Mesothelial cell of epicardium (in vitro differentiated cells): ENCODE results near the gene CTDSPL. TPM values are rescaled to one million over a fixed set of nuclear protein-coding genes. Genes with fewer than 3 reads are reported as not detected.

Experiments used
- DNase-seq, 2 experiments: peaks; one replicate each; pipeline ENCODE4 v3.0.0; 2021; ENCODE audit warnings: low spot score in 2 of 2; ENCODE audit not compliant: unreplicated experiment in 2 of 2
- H3K27ac Mint-ChIP-seq: 2 replicates; pipeline ENCODE4 v1.8.0; 2021; ENCODE audit warnings: mixed read lengths
- H3K27me3 Mint-ChIP-seq: 2 replicates; pipeline ENCODE4 v1.8.0; 2021; ENCODE audit warnings: low read depth, mixed read lengths
- H3K36me3 Mint-ChIP-seq: 2 replicates; pipeline ENCODE4 v1.8.0; 2021; ENCODE audit warnings: mixed read lengths
- H3K4me1 Mint-ChIP-seq: 2 replicates; pipeline ENCODE4 v1.8.0; 2021; ENCODE audit warnings: mixed read lengths
- H3K4me3 Mint-ChIP-seq: 2 replicates; pipeline ENCODE4 v1.8.0; 2021; ENCODE audit warnings: mild to moderate bottlenecking, moderate library complexity, mixed read lengths
- H3K9me3 Mint-ChIP-seq: 2 replicates; pipeline ENCODE4 v1.8.0; 2021; ENCODE audit warnings: mixed read lengths
- total RNA-seq: library from RNA; stranded (reverse); gene quantifications from 3 replicates; pipeline ENCODE4 v1.2.1, GENCODE V29; 2021
- TF ChIP-seq, protein P1 (sequence below): fragments of 200-600 bp; sonication (generic); IDR thresholded peaks from one replicate; pipeline ENCODE4 v1.5.0; 2021; ENCODE audit warnings: antibody characterized with exemption; ENCODE audit not compliant: unreplicated experiment

The CTDSPL gene
- total RNA-seq, 1 donor from 2014 or later: 29.9 TPM

DNA sequence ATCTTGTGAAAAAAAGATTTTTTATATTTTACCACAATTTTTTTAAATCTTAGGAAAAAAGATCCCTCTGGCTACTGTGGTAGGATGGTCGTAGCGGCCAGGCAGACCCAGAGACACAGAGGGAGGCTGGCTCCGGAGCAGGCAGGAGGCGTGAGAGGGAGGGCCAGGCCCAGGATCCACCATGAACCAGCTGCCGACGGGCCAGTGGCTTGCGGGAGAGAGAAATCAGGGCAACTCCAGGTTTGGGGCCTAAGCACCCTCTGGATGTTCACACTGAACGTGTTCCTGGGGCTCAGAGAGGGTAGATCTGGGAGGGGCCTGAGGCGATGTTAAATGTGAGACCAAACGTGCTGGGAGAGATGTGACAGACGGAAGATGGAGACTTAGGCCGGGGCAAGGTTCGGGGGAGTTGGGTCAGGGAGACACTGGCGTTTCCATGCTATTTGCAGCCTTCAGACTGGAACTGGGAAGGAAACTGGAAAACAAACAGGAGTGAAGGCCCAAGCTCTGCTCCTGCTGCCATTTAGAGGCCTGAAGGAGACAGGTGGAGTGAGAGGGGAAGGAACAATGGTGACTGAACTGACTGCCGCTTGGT is 127.3 kb downstream of the CTDSPL start:
- no peak for DNase-seq
- H3K4me1 Mint-ChIP-seq: peaks cover 14% of the 10 kb centered on the region
- H3K27ac Mint-ChIP-seq: no peak overlapping the region
- no peaks in the 10 kb centered on the region for H3K9me3 Mint-ChIP-seq
- H3K36me3 Mint-ChIP-seq: peaks cover 4% of the 10 kb centered on the region
- H3K27me3 Mint-ChIP-seq: peaks cover 4% of the 10 kb centered on the region
- H3K4me3 Mint-ChIP-seq: no peak overlapping the region
- TF ChIP-seq, protein P1, sequence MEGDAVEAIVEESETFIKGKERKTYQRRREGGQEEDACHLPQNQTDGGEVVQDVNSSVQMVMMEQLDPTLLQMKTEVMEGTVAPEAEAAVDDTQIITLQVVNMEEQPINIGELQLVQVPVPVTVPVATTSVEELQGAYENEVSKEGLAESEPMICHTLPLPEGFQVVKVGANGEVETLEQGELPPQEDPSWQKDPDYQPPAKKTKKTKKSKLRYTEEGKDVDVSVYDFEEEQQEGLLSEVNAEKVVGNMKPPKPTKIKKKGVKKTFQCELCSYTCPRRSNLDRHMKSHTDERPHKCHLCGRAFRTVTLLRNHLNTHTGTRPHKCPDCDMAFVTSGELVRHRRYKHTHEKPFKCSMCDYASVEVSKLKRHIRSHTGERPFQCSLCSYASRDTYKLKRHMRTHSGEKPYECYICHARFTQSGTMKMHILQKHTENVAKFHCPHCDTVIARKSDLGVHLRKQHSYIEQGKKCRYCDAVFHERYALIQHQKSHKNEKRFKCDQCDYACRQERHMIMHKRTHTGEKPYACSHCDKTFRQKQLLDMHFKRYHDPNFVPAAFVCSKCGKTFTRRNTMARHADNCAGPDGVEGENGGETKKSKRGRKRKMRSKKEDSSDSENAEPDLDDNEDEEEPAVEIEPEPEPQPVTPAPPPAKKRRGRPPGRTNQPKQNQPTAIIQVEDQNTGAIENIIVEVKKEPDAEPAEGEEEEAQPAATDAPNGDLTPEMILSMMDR: no peak

DNA sequence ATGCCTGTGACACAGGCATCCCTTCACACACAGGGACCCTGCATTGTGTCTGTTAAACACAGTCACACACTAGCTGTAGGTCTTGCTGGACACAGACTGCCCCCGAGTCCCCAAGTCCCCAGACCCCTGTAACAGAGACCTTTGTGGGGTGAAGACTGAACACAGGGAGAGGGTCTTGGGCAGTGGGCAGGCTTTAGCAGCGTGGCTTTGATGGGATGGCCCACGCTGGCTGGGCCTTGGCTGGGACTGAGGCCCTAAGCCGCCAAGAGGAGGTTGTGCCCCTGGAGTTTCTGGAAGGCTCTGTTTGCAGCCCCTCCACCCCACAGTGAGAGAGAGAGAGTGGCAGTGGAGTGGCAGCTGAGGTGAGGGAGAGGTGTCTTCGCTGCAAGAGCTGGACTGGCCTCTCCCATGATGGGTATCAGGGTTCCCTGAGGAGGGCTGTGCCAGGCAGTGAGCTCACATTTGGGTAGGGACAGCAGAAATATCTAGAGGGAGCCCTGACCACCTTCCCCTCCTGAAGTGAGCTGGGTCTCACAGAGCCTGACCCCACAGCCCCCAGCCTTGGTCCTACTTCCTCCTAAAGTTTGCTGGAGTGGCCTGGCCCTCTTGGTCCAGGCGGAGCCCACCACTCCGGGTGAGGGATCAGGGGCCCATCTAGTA is 128.3 kb downstream of the CTDSPL start:
- H3K4me1 Mint-ChIP-seq: peaks cover 23% of the 10 kb centered on the region
- H3K4me3 Mint-ChIP-seq: no peak overlapping the region
- TF ChIP-seq, protein P1: no peak
- H3K27ac Mint-ChIP-seq: no peak overlapping the region
- H3K9me3 Mint-ChIP-seq: no peaks in the 10 kb centered on the region
- no peaks in the 10 kb centered on the region for H3K36me3 Mint-ChIP-seq
- no peak for DNase-seq
- H3K27me3 Mint-ChIP-seq: peaks cover 4% of the 10 kb centered on the region

DNA sequence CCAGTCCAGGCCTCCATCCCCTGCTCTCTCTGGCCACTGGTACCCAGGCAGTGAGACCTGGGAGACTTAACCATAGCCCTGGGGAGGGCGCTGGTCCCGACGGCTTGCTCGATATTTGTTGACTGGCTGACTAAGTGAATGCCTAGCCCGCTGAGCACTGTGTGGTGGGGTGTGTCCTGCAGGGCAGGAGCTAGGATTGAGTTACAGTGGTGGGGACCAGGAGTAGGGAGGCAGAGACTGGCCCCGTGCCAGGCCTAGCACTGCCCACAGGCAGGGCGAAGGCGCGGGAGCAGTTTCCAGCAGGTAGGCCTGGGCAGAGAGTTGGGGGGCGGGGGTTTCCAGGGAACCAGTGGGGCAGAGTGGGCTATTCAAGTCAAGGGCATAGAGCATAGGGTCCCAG is 128.8 kb downstream of the CTDSPL start, which contains the start of gene VILL:
Gene VILL (plus strand): TSS at position 260 of the 400 bp plus-strand sequence. CDS start 2,887 bp downstream, outside the sequence.
- no peak within 1 kb of the TSS for H3K27ac Mint-ChIP-seq
- TF ChIP-seq, protein P1: no peak
- peaks cover 4% of the 10 kb centered on the region for H3K27me3 Mint-ChIP-seq
- DNase-seq: no peak
- no peak within 1 kb of the TSS for H3K4me3 Mint-ChIP-seq
- no peaks in the 10 kb centered on the region for H3K36me3 Mint-ChIP-seq
- H3K9me3 Mint-ChIP-seq: no peaks in the 10 kb centered on the region
- H3K4me1 Mint-ChIP-seq: peaks cover 27% of the 10 kb centered on the region

DNA sequence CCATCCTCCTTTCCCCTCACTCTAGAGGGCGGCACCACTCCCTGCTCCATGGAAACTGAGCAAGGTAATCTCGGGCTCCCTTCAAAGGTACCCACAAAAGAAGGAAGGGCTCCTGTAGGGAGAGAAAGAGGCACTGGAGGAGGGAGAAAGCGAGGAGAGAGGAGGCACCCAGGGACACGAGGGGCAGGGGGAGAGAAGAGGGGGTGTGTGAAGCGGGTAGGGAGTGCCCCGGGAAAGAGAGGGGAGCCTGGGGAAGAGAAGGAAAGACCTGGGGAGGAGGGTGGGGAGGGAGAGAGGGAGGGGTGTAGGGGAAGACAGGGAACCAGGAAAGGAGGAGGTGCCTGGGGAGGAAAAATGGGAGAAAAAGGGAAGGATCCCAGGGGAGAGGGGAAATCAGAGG is 129.4 kb downstream of the CTDSPL start:
- Mint-ChIP-seq H3K4me3 (no peak overlapping the region), H3K4me1 (peaks cover 27% of the 10 kb centered on the region), H3K36me3 (no peaks in the 10 kb centered on the region), H3K27me3 (peaks cover 4% of the 10 kb centered on the region), H3K27ac (no peak overlapping the region), H3K9me3 (no peaks in the 10 kb centered on the region)
- TF ChIP-seq, protein P1: no peak
- no peak for DNase-seq

DNA sequence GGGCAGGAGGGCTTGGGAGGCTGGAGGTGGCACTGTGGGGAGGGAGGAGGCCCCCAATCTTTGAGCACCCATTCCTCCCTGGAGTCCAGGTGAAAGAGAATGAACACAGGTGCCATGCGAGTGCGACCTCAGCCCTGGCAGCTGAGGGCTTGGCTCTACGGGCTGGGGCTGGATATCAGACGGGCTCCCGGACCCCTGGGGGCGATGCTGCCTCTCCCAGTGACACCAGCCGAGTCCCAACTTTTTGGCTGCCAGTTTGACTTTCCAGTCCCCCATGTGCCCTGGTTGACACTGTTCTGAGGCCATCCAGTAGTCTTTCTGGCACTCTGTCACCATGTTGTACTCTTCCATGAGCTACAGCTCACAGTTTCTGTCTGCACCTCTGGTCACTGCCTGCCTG is 130.1 kb downstream of the CTDSPL start:
- Mint-ChIP-seq H3K4me3 (no peak overlapping the region), H3K9me3 (no peaks in the 10 kb centered on the region), H3K27me3 (peaks cover 4% of the 10 kb centered on the region), H3K36me3 (no peaks in the 10 kb centered on the region), H3K4me1 (peaks cover 26% of the 10 kb centered on the region), H3K27ac (no peak overlapping the region)
- no peak for DNase-seq
- TF ChIP-seq, protein P1: no peak
